Retinal pigment epithelial cell (primary cell): ENCODE results near the gene ZBTB4.

ENCODE experiments used
- DNase-seq: peaks from one replicate; pipeline ENCODE4 v3.0.0-alpha.2; 2010; ENCODE audit warnings: low read depth
- H3K4me3 ChIP-seq: 2 replicates; pipeline ENCODE4 v1.5.1; 2011; ENCODE audit warnings: mild to moderate bottlenecking, low read length, control low read depth, moderate library complexity
- CTCF ChIP-seq: conservative IDR thresholded peaks from 2 replicates; pipeline ENCODE4 v1.5.1; 2011; ENCODE audit warnings: low read depth, low read length, control low read depth, inconsistent platforms

Gene ZBTB4

DNA sequence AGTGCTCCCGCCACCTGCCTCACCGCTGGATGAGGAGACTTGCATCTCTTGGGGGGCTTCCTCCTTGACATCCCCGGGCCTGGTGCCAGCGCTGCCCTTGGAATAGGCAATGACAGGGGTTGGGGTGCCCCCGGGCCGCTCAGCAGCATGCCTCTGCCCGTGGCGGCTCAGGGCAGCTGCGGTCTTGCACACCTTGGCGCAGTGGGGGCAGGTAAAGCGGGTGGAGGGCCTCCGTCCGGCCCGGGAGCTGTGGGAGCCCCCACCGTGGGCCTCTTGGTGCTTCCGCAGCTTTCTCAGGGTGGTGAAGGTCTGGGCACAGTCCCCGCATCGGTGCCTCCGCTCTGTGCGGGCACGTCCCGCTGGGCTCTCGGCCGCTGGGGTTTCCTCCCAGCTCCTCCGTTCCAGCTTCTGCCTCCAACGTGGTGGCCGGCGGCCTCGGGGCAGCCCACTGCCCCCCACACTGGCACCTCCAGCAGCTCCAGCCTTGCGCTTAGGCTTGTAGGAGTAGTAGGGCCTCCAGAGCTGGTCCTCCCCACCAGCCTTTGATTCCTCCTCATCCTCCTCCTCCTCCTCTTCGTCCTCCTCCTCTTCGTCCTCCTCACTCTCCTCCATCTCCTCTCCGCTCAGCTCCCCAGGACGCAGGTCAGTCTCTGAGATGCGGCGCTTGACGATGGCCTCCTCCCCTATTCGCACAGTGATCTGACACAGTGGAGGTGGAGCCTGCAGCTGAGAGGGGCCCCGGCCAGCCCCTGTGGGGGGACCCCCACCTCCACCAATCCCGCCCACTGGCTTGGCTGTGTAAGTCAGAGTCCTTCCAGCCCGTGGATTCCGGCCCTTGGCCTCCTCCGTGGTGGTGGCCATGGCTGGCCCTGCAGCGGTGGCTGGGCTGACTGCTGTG lies 16.7 kb downstream of the ZBTB4 start:
- H3K4me3 ChIP-seq = no peak overlapping the region
- TF ChIP-seq CTCF = no peak
- DNase-seq = no peak

DNA sequence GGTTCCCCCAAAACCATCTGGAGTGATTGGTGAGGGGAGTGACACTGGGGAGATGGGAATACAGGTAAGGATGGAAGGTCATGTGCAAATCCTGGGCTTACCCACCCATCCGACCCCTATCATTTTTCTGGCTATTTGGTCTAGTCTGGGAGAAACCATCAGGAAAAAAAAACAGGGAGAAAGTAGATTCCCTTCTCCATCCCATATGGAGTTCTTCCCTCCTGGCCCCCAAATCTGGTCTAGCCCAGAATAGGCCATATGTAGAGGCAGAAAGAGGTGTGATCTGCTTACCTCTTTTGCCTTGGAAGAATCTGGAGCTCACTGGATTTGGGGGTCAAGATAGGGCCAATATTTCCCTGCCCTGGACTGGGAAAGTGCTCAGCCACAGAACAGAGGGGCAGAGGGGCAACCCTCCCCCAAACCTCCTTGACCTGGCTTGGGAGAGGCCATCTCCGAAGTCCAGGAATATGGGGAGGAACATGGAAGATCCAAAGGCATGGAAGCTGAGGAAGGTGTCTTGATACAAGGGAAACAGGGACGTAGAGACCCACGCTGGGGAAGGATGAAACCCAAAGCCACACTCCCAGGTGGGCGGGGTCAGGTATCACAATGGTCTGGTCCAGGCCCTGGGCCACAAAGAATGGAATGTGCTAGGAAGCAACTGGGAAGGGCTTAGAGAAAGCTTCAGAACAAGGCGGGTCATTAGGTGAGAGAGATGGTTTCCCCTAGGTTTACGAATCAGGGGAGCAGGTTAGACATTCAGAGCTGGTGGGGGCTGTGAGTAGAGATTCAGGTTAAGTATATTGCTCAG lies 18.4 kb downstream of the ZBTB4 start:
- TF ChIP-seq CTCF = no peak
- DNase-seq = no peak
- no peak overlapping the region for H3K4me3 ChIP-seq

- H3K4me3 ChIP-seq = no peak overlapping the region
- no peak for DNase-seq
Observed at GRCh38 chr17:7459961-7460545, 19.4 kb downstream of the ZBTB4 start.

DNA sequence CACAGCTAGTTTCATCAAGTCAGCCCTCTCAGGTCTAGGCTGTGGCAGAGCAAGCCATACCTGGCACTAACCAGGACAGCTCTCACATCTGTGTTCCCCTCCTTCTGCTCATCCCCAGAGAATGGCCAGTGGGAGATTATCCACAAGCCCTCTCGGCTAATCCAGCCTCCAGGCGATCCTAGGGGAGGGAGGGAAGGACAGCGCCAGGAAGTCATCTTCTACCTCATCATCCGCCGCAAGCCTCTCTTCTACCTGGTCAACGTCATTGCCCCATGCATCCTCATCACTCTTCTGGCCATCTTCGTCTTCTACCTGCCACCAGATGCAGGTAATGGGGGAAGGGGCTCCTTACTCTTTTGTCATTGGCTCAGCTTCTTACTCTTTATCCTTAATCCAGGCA lies 31.0 kb downstream of the ZBTB4 start:
- no peak for DNase-seq
- TF ChIP-seq CTCF = no peak
- H3K4me3 ChIP-seq = no peak overlapping the region

More at GRCh38 chr17:7459961-7460545, 19.4 kb downstream of the ZBTB4 start:
- no peak for TF ChIP-seq CTCF

- TF ChIP-seq CTCF = no peak
- DNase-seq = no peak
- peak overlapping the region; percentile 57 for H3K4me3 ChIP-seq
Observed at GRCh38 chr17:7445619-7445968, 33.8 kb downstream of the ZBTB4 start.

- peak; percentile 4 for TF ChIP-seq CTCF
- DNase-seq = no peak
- H3K4me3 ChIP-seq = peak within 1 kb of the TSS; percentile 57
Observed at GRCh38 chr17:7444682-7445618, 34.5 kb downstream of the ZBTB4 start, which contains the start of gene CHRNB1. Gene CHRNB1 (plus strand): TSS chr17:7445061. CDS start chr17:7445128, 67 bp downstream.
